Fibroblast of the aortic adventitia (primary cell): ENCODE measurements around the gene NHLH2. TPM values are rescaled to one million over a fixed set of nuclear protein-coding genes. Genes with fewer than 3 reads are reported as not detected.

Source experiments
- DNase-seq: peaks from one replicate; pipeline ENCODE4 v3.0.0-alpha.2; 2010; ENCODE audit warnings: low read depth
- H3K4me3 ChIP-seq: 2 replicates; pipeline ENCODE4 v1.5.1; 2011; ENCODE audit warnings: low read depth, mild to moderate bottlenecking, control low read depth, low read length, moderate library complexity
- CTCF ChIP-seq: IDR thresholded peaks from 2 replicates; pipeline ENCODE4 v1.5.1; 2011; ENCODE audit warnings: mild to moderate bottlenecking, low read length, control low read depth, inconsistent platforms; ENCODE audit not compliant: insufficient read depth
- total RNA-seq: library from RNA; depleted of rRNA; stranded (reverse); fragments of >200 nt; gene quantifications from 2 replicates; pipeline ENCODE4 v1.2.3, GENCODE V29; 2012; ENCODE audit warnings: low replicate concordance

NHLH2 gene
- total RNA-seq, 1 donor, result not detected

- DNase-seq, result no peak
- no peak overlapping the region for H3K4me3 ChIP-seq
- no peak for TF ChIP-seq CTCF
These were observed 21.5 kb upstream of the NHLH2 start for GRCh38 chr1:115862403-115862802.

GRCh38 chr1:115854005-115854404 lies 13.1 kb upstream of the NHLH2 start:
- H3K4me3 ChIP-seq, result no peak overlapping the region
- no peak for TF ChIP-seq CTCF
- DNase-seq, result no peak

- no peak for TF ChIP-seq CTCF
- no peak overlapping the region for H3K4me3 ChIP-seq
- DNase-seq, result no peak
These were observed 10.0 kb upstream of the NHLH2 start for GRCh38 chr1:115850937-115851336.

- no peak for DNase-seq
- H3K4me3 ChIP-seq, result no peak overlapping the region
- TF ChIP-seq CTCF, result no peak
These were observed 6.9 kb upstream of the NHLH2 start for GRCh38 chr1:115847787-115848186.

GRCh38 chr1:115842948-115843347 lies 2.0 kb upstream of the NHLH2 start:
- TF ChIP-seq CTCF, result no peak
- no peak for DNase-seq
- H3K4me3 ChIP-seq, result no peak overlapping the region

- no peak for TF ChIP-seq CTCF
- no peak overlapping the region for H3K4me3 ChIP-seq
- DNase-seq, result no peak
These were observed 1.2 kb downstream of the NHLH2 start for GRCh38 chr1:115839679-115840237.

GRCh38 chr1:115839029-115839678 lies 1.8 kb downstream of the NHLH2 start:
- DNase-seq, result no peak
- TF ChIP-seq CTCF, result no peak
- no peak overlapping the region for H3K4me3 ChIP-seq
